Stimulated activated CD8-positive, alpha-beta memory T cell treated with anti-CD3 and anti-CD28 coated beads, Interleukin-15, amount 100 ng/mL, for 48 hours (primary cell): ENCODE results near the gene NELFB.

ENCODE experiments used
- DNase-seq, 2 donors: peaks; one replicate each; pipeline ENCODE4 v3.0.0-alpha.2; 2020; ENCODE audit warnings: low read depth in 2 of 2

The NELFB gene

DNA sequence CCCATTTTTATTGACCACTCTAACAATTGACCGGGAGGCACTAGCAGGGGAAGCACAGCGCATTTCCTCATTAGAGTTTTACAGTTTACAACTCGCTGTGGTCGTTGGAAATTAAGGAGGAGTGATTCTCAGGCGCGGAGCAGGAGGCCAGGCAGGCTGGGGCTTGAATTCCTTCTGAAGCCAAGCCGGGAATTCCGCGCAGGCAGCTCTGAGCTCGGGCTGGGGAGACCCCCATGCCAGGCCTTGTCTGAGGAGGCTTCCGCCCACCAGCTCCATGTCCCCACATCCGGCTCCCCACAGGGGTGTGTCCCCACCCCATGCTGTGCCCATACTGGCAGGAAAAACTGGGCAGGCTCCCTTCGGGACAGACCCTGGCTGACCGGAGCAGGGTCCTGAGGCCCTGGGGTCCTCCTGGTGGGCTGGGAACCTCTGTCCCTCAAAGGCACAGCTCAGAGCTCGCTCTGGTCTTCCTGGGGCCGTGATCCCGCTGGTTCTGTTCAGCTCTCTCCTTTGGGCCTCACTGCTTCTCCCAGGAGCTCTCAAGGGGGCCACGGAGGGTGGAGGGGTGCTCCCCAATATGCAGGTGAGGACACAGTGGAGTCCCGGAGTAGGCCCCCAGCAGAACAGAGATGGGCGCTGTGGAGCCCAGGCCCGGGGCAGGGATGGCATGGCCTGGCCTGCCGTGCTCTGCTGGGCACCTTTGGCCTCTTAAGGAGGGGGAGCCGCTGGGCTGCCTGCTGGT is 48.2 kb downstream of the NELFB start:
- no peak for DNase-seq

DNA sequence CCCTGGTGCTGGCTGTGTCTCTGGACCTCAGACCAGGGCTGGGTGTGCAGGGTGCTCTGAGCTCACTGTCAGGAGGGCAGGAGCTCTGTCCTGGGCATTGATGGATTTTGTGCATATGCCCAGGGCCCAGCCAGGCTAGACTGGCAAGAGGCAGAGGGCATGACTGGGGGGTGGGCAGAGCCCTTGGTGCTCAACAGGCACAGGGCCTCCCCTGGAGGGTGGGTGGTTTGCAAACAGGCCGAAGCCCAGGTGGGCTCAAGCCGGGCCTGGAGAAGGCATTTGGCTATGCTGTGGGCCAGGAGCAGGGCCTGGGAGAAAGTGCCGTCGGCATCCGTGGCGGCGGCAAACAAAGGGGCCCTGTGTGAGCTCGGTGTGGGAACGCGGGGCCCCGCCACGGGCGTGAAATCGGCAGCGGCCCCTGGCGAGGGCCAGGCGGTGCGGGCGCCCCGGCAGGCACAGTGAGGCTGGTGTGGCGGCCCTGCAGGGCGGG is 48.8 kb downstream of the NELFB start:
- DNase-seq: no peak

- no peak for DNase-seq
These were observed 49.4 kb downstream of the NELFB start for GRCh38 chr9:137304383-137305059.

DNA sequence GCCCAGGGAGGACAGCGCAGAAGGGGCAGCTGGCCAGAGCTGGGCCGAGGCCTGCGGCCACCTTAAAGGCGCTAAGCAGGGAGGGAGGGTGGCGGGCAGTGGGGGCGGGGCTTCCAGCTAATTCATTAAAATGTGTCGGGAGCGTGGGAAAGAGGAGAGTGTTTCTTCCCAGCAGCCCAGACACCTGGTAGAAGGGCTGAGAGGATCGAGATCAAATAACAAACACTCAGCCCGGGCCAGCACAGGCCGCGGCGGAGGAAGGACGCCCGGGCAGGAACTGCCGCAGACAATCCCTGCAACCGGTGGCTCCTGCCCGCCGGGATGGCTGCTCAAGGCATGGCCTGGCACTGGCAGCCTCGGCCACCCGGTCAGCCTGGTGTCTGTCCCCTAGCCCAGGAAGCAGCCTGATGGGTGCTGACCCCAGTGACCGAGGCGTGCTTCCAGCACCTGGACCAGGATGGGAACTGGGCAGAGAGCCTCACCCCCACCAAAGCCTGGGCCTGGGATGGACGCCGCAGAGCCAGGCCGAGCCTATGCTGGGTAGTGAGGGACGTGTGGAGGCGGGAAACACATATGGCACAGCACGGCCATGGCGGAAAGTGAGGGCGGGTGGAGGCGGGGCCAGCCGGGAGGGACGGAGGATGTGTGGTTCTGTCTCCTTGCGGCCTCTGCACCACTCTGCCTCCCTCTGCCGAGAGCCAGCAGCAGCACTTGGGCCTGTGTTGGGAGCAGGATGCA is 50.1 kb downstream of the NELFB start:
- DNase-seq: peak; percentile 45 to 52

DNA sequence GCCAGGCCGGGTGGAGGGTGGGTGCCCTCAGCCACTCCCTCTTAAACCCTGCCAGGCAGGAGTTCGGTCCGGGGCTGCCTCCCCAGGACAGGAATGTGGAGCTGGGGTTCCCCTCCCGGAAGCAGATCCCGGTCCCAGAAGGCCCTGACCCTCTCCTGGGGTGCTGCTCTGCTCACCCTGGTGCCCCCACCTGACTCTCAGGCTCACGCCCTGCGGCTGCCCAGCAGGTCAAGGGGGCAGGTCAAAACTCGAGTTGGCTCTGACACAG is 50.6 kb downstream of the NELFB start:
- no peak for DNase-seq

- DNase-seq: no peak
These were observed 51.1 kb downstream of the NELFB start for GRCh38 chr9:137306066-137306849.

DNA sequence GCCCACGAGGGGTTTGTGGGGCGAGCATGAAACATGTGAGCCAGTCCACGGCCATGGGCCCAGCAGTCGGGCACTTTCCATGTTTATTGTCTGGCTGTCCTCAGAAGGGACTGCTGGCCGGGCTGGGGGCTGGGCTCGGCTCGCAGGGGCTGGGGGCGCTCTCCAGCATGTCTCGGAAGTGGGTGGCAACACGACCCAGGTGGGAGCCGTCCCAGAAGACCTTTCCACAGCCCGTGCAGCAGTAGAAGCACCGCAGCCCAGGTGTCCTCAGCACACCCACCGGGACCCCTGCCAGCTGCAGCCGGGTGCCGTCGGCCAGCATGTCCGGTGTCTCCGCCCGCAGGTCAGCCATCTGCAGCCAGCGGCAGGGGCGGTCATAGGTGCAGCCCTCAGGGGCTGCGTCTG is 51.7 kb downstream of the NELFB start:
- no peak for DNase-seq

DNA sequence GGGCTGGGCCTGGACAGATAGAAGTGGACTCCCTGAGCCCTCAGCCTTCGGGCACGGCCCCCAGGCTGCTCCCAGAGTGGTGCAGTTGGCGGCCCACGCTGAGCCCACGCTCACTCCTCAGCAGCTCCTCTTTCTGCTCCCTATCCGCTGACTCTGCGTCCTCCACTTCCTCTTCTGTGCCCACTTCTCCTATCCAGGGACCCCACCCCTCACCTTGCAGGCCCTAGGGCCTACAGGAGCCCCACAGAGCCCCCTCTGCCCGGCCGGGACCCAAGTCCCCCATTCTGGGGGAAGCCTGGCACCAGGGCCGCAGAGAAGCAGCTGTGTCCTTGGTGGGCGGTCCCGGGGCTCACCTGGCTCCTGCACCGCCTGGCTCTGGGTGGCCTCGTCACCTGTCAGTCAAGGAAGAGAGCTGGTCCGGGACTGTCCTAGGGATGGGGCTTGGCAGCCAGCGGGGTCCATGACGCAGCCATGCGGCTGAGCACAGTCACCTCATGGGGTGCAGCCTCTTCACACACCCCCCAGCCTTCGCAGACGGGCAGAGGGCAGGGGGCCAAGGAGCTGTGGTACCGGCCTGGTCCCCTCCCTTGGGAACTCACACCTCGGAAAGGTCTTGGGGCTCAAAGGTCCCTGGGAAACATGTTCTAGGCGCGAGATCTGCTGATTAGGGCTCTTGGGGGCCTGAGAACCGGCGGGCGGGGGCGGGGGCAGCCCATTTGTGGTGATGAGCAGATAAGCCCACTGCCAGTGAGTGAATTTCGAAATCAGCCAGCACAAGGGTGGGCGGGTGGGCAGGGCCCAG is 52.3 kb downstream of the NELFB start:
- no peak for DNase-seq

- DNase-seq: no peak
These were observed 53.0 kb downstream of the NELFB start for GRCh38 chr9:137308057-137308619.

- no peak for DNase-seq
These were observed 54.5 kb downstream of the NELFB start for GRCh38 chr9:137309368-137310188.

GRCh38 chr9:137310189-137311052 is 55.3 kb downstream of the NELFB start:
- no peak for DNase-seq

DNA sequence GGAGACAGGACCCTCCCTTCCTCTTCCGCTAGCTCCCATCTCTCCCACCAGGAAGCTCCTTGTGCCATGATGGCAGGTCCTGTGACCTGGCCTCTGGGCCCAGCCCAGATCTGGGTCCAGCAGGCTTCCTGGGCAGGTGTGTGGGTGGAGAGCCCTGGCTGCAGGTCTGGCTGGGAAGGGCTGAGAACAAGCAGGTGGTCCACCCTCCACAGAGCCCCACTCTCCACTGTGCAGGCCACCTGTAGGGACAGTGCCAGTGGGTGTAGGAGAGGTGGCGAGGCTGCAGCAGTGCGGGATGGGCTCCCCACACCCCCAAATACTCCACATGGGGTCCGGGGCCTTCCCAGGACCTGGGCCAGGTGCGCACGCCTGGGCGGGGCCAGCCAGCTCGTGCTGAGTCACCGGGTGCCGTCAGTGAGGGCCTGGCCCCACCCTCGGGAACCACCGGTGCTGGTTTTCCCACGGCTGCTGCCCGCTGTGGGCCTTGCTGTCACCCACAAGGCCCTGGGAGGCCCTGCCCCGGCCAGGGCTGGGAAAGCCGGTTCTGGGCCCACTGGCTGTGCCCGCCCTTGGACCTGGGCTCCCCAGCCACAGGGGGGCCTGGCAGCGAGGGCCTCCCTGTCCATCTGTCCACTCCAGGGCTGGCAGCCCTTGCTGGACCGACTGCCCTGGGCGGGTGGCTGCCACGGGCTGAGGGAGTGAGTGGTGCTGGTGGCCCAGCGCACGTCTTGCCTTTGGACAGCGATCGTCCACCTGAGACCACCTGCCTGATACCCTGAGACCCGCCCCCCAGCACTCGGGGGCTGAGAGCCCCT is 56.3 kb downstream of the NELFB start:
- no peak for DNase-seq

DNA sequence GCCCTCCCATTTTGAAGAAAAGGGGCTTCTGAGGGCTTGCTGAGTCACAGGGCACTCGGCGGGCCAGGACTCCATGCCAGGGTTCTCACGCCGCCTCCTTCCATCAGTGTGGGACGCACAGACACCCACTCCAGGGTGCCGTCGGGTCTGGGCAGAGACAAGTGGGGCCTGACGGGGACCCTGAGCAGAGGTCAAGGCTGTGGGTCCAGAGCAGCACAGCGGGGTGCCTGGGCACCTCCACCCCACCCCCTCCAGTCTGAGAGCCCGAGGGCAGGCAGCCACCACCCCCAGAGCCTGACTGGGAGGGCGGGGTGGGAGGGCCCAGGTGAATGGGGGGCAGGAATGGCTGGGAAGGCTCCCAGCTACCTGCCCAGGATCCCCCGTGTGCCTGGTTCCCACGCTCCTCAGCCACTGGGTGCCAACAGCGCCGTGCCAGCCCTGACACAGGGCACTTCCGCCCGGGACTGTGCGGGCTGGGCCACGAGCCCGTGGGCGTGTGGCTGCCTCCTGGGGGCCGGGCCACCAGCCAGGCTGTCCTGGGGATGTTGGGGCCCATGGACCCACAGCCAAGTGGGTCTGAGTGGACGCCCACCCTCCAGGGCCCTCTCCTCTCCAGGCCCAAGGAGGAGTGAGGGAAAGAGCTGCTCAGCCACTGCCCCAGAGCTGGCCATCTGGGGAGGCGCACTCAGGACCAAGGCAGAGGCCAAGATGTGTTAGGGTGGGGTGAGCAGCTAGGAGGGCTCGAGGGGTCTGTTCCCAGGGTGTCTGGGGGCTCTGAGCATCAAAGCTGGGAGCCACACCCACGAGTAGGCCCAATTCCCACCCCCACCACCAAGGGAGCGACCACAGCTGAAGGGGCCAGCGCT is 57.1 kb downstream of the NELFB start:
- no peak for DNase-seq

DNA sequence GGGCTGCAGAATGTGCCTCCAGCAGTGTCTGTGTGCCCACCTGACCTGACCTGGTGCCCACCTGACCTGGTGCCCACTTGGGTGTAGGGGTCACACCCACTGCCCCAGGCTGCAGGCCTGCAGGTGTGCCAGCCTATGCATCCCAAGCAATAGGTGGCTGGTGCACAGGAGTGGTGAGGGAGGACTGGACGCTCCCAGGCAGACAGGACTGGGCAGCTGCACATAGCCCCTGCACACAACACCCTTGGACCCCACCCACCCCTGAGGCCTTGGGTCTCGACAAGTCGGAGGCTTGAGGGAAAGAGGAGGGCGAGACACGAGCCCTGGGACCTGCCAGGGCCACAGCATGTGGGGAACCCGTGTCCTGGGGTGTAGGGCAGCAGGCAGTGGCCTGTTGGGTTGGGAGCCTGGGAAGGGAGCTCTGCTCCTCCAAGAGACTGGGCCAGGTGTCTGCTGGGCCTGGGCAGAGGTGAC is 57.8 kb downstream of the NELFB start:
- DNase-seq: no peak

DNA sequence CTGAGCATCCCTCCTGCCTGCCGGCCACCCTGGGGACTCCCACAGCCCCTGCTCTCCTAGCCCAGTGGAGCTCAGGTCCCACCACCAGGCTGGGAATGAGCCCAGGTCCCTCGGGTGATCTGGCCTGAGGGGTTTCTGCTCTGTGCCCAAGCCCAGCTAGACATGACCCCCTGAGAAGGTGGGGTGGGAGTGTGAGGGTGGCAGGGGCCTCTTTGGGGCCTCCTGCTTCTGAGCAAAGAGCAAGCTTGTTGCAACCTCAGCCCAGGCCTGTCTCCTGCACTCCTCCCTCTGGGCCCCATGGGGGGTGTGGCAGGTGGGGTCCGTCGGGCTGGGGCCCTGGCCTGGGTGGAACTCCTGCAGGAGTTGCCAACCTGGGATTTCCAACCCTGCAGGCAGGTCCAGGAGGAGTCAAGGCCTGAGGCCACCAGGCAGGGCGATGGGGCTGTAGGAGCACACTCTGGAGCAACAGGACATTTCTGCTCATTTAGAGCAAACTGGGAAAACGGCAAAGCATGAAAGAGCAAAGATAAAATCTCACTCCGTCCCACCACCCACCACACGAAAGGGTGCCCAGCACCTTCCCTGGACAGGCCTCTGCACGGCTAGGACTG is 58.3 kb downstream of the NELFB start:
- DNase-seq: no peak

DNA sequence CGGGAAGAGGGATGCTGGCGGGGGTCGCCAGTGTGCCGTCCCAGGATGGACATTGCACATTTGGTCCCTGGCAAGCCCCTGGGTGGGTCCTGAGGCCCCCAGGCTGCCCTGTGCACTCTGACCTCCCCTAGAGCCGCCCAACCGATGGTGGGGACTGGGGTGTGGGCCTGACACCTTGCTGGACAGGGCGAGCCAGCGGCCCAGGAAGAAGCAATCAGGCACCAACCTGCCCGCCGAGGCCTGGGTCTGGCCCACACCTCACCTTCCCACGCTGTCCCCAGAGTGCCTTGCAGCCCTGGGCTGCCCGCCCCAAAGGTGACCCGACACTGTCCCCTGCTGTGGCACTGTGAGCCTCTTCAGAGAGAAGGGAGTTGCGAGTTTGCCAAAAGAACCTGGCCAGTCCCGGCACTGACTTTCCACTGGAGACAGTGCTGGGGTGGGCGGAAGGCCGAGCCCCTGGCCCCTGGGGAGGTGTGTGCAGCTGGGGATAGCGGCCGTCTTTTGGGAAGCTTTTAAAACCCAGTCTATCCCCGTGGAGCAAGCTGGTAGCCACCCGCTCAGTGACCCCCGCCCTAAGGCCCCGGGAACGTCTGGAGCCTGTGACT is 58.9 kb downstream of the NELFB start:
- DNase-seq: no peak
